IgD-negative memory B cell (primary cell): ENCODE measurements around the gene EFCAB14. TPM values are rescaled to one million over a fixed set of nuclear protein-coding genes. Genes with fewer than 3 reads are reported as not detected.
"Not testable (repeated sequence)": the region's sequence is repeated elsewhere in the genome, so short reads cannot be mapped to it uniquely, and the experiment has no call there.

Experiments used
- H3K27ac Mint-ChIP-seq, 3 donors: one replicate each; pipeline ENCODE4 v1.8.0; 2020 to 2022; ENCODE audit warnings: mild to moderate bottlenecking in 3 of 3, mixed read lengths in 3 of 3, moderate library complexity in 1 of 3
- H3K27me3 Mint-ChIP-seq: one replicate; pipeline ENCODE4 v1.8.0; 2021; ENCODE audit warnings: mixed read lengths
- H3K36me3 Mint-ChIP-seq: one replicate; pipeline ENCODE4 v1.8.0; 2020; ENCODE audit warnings: mild to moderate bottlenecking, mixed read lengths
- H3K4me1 Mint-ChIP-seq, 3 donors: one replicate each; pipeline ENCODE4 v1.8.0; 2020 to 2022; ENCODE audit warnings: mixed read lengths in 3 of 3, mild to moderate bottlenecking in 1 of 3
- H3K4me3 Mint-ChIP-seq, 4 donors: one replicate each; pipeline ENCODE4 v1.8.0; 2020 to 2022; ENCODE audit warnings: mild to moderate bottlenecking in 4 of 4, mixed read lengths in 4 of 4, moderate library complexity in 3 of 4
- H3K9me3 Mint-ChIP-seq, 3 donors: one replicate each; pipeline ENCODE4 v1.8.0; 2020 to 2021; ENCODE audit warnings: mixed read lengths in 3 of 3, mild to moderate bottlenecking in 1 of 3
- polyA plus RNA-seq: library from polyadenylated mRNA; unstranded; fragments of 300-500 nt; fragmentation: Illumina TruSeq; gene quantifications from one replicate; pipeline ENCODE4 v1.2.3, GENCODE V29; 2021

Gene EFCAB14
- polyA plus RNA-seq, 1 donor from 2014 or later = 88.1 TPM

DNA sequence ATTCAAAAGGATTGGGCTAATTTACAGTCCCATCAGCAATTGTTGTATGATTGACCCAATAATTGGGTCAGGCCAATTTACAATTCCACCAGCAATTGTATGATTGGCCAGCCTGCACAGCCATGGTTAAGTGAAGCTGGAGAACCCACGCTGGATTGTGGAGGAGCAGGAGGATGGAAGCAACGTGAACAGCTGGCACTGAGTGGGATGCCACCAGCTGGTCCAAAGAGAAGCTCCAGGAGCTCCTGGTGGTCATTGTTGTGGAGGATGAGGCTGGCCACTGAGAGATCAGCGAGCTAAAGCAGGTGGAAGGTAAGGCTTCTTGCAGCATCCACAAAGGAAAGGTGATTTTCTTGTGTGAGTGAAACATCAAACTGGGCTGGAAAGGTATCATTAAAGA, 23.2 kb upstream of the EFCAB14 start:
- Mint-ChIP-seq H3K4me1 (no peaks in the 10 kb centered on the region), H3K27ac (no peak overlapping the region), H3K9me3 (peaks cover under 1 to 2% (median 2%) of the 10 kb centered on the region in 3 donors), H3K27me3 (peaks cover 7% of the 10 kb centered on the region), H3K36me3 (no peaks in the 10 kb centered on the region), H3K4me3 (no peak overlapping the region)

DNA sequence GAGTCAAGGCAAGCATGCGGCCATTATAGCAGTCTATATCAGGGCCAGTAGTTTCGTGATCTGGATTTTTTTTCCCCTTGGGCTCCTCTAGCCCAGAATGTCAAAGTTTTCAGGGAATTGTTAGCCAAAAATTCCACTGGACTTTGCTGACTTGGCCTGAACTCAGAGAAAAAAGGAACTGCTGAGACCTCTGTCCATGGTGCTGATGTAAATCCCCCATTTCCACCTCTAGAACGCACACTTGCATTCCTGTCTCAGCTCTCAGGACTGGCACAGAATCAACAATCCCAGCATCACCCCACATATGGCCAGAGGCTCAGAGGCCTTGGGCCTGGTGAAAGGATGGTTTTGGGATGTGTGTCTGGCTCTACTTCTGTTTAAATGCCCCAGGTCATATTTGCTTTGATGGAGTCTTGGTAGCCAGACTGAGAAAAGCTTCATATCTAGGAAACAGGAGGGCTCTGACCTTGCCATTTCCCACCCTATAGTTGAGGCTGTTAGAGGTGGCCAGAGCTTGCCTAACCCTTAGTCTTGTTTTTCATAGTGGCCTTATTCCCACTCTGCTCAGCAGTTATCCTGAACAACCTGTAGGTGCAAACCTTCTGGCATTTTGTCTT, 16.9 kb upstream of the EFCAB14 start:
- Mint-ChIP-seq H3K36me3 (no peaks in the 10 kb centered on the region), H3K4me3 (no peak overlapping the region), H3K27ac (no peak overlapping the region), H3K4me1 (no peaks in the 10 kb centered on the region), H3K27me3 (peaks cover 13% of the 10 kb centered on the region), H3K9me3 (peaks cover 3 to 16% (median 8%) of the 10 kb centered on the region in 3 donors)

DNA sequence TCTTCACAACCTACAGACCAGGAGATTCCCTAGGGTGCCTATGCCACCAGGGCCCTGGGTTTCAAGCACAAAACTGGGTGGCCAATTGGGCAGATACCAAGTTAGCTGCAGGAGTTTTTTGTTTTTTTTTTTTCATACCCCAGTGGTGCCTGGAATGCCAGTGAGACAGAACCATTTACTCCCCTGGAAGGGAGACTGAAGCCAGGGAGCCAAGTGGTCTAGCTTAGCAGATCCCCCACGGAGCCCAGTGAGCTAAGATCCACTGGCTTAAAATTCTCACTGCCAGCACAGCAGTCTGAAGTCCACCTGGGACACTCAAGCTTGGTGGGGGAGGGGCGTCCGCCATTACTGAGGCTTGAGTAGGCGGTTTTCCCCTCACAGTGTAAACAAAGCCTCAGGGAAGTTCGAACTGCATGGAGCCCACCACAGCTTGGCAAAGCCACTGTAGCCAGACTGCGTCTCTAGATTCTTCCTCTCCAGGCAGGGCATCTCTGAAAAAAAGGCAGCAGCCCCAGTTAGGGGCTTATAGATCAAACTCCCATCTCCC, 9.5 kb upstream of the EFCAB14 start:
- not testable (repeated sequence) for H3K27ac Mint-ChIP-seq, H3K36me3 Mint-ChIP-seq, H3K4me3 Mint-ChIP-seq, H3K4me1 Mint-ChIP-seq
- H3K27me3 Mint-ChIP-seq = peaks cover 24% of the 10 kb centered on the region
- H3K9me3 Mint-ChIP-seq = peaks cover 3 to 13% (median 6%) of the 10 kb centered on the region in 3 donors

DNA sequence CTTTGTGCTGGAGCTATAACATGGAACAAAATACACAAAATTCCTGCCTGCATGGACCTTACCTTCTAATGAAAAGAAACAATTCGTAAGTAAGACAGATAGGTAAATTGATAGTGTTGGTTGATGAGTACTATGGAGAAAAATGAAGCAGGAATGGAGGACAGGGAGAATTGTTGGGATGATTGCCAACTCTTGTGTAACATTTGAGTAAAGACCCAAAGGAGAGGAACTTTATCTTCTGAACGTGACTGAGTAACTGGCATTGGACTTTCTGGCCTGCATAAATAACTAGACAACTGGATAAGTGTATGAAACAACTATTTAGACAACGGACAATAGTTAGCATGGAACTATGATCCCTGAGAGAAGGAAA, 6.8 kb upstream of the EFCAB14 start:
- Mint-ChIP-seq H3K4me1 (peaks cover 0 to 4% (median 0%) of the 10 kb centered on the region in 3 donors), H3K9me3 (peaks cover under 1 to 3% (median 1%) of the 10 kb centered on the region in 3 donors), H3K36me3 (no peaks in the 10 kb centered on the region), H3K4me3 (no peak overlapping the region), H3K27me3 (peaks cover 15% of the 10 kb centered on the region), H3K27ac (no peak overlapping the region)

GRCh38 chr1:46724991-46725735, 6.2 kb upstream of the EFCAB14 start:
- Mint-ChIP-seq H3K9me3 (peaks cover 0 to 3% (median 1%) of the 10 kb centered on the region in 3 donors), H3K27me3 (peaks cover 12% of the 10 kb centered on the region), H3K27ac (no peak overlapping the region), H3K4me1 (peaks cover 0 to 4% (median 0%) of the 10 kb centered on the region in 3 donors), H3K4me3 (no peak overlapping the region), H3K36me3 (no peaks in the 10 kb centered on the region)

GRCh38 chr1:46723901-46724300, 5.0 kb upstream of the EFCAB14 start:
- Mint-ChIP-seq H3K4me1 (peaks cover 7 to 10% (median 10%) of the 10 kb centered on the region in 3 donors), H3K36me3 (peaks cover 2% of the 10 kb centered on the region), H3K27ac (no peak overlapping the region), H3K4me3 (no peak overlapping the region), H3K9me3 (peaks cover 0 to 3% (median 1%) of the 10 kb centered on the region in 3 donors), H3K27me3 (peaks cover 12% of the 10 kb centered on the region)

- Mint-ChIP-seq H3K4me1 (peaks cover 20 to 27% (median 26%) of the 10 kb centered on the region in 3 donors), H3K9me3 (peaks cover 0 to 3% (median 1%) of the 10 kb centered on the region in 3 donors), H3K27me3 (peaks cover 5% of the 10 kb centered on the region), H3K27ac (no peak overlapping the region), H3K4me3 (peak overlapping the region in 1 of 4 donors; percentile 6), H3K36me3 (peaks cover 2% of the 10 kb centered on the region)
Observed at GRCh38 chr1:46721686-46722205, 2.8 kb upstream of the EFCAB14 start.

- Mint-ChIP-seq H3K27ac (no peak overlapping the region), H3K36me3 (peaks cover 4% of the 10 kb centered on the region), H3K4me1 (peaks cover 26 to 32% (median 31%) of the 10 kb centered on the region in 3 donors), H3K27me3 (peaks cover 4% of the 10 kb centered on the region), H3K4me3 (no peak overlapping the region), H3K9me3 (peaks cover 0 to 1% (median 0%) of the 10 kb centered on the region in 3 donors)
Observed at GRCh38 chr1:46721204-46721603, 2.3 kb upstream of the EFCAB14 start.

- not testable (repeated sequence) for H3K4me3 Mint-ChIP-seq, H3K36me3 Mint-ChIP-seq, H3K27me3 Mint-ChIP-seq, H3K9me3 Mint-ChIP-seq
- Mint-ChIP-seq H3K27ac (peak overlapping the region in 1 of 3 donors; percentile 11), H3K4me1 (peaks cover 28 to 36% (median 36%) of the 10 kb centered on the region in 3 donors)
Observed at GRCh38 chr1:46720319-46720718, 1.4 kb upstream of the EFCAB14 start.

GRCh38 chr1:46719689-46720088, 775 bp upstream of the EFCAB14 start:
- Mint-ChIP-seq H3K36me3 (peaks cover 5% of the 10 kb centered on the region), H3K27ac (peak overlapping the region; percentile 88 to 95 (median 93)), H3K9me3 (no peaks in the 10 kb centered on the region), H3K4me1 (peaks cover 31 to 40% (median 34%) of the 10 kb centered on the region in 3 donors), H3K27me3 (no peaks in the 10 kb centered on the region), H3K4me3 (peak overlapping the region; percentile 83 to 92 (median 89))

GRCh38 chr1:46718340-46718726, 581 bp downstream of the EFCAB14 start:
- Mint-ChIP-seq H3K4me3 (peak overlapping the region; percentile 83 to 94 (median 88)), H3K9me3 (no peaks in the 10 kb centered on the region), H3K36me3 (peaks cover 5% of the 10 kb centered on the region), H3K27ac (peak overlapping the region; percentile 88 to 94 (median 93)), H3K27me3 (no peaks in the 10 kb centered on the region), H3K4me1 (peaks cover 31 to 40% (median 34%) of the 10 kb centered on the region in 3 donors)

- Mint-ChIP-seq H3K36me3 (peaks cover 5% of the 10 kb centered on the region), H3K27ac (peak overlapping the region; percentile 88 to 94 (median 93)), H3K9me3 (no peaks in the 10 kb centered on the region), H3K4me1 (peaks cover 31 to 40% (median 34%) of the 10 kb centered on the region in 3 donors), H3K27me3 (no peaks in the 10 kb centered on the region), H3K4me3 (peak overlapping the region; percentile 83 to 94 (median 88))
Observed at GRCh38 chr1:46717654-46718053, 1.3 kb downstream of the EFCAB14 start.

DNA sequence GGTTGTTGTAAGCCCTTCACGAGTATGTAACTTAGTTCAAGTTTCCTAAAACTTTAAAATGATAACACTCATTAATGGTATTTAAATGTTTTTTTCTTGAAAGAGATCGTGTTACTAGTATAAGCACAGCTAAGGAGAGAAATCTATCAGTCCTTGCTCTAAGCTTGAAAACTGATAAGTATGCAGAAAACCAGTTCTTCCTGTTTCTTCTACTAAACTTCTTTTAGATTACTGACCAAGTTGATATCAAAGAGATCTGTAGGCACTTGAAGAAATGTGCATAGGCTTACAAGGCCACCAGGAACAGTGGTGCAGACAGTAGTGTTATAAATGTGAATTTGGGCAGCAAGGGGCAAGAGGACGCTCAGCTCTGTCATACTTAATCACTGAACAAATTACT, 3.9 kb downstream of the EFCAB14 start:
- H3K4me1 Mint-ChIP-seq = peaks cover 31 to 46% (median 35%) of the 10 kb centered on the region in 3 donors
- H3K9me3 Mint-ChIP-seq = no peaks in the 10 kb centered on the region
- H3K27ac Mint-ChIP-seq = peak overlapping the region in 1 of 3 donors; percentile 56
- peaks cover 5% of the 10 kb centered on the region for H3K36me3 Mint-ChIP-seq
- H3K4me3 Mint-ChIP-seq = peak overlapping the region in 1 of 4 donors; percentile 81
- H3K27me3 Mint-ChIP-seq = no peaks in the 10 kb centered on the region

- Mint-ChIP-seq H3K36me3 (no peaks in the 10 kb centered on the region), H3K4me3 (no peak overlapping the region), H3K4me1 (peaks cover 4 to 13% (median 11%) of the 10 kb centered on the region in 3 donors), H3K27me3 (no peaks in the 10 kb centered on the region), H3K27ac (no peak overlapping the region), H3K9me3 (no peaks in the 10 kb centered on the region)
Observed at GRCh38 chr1:46708121-46708520, 10.8 kb downstream of the EFCAB14 start.

- Mint-ChIP-seq H3K4me3 (no peak overlapping the region), H3K36me3 (no peaks in the 10 kb centered on the region), H3K9me3 (no peaks in the 10 kb centered on the region), H3K4me1 (peaks cover 8 to 14% (median 11%) of the 10 kb centered on the region in 3 donors), H3K27me3 (no peaks in the 10 kb centered on the region), H3K27ac (no peak overlapping the region)
Observed at GRCh38 chr1:46705408-46705807, 13.5 kb downstream of the EFCAB14 start.
